Transverse colon (tissue), 3 donors: ENCODE measurements around the gene MPP4.

Experiments used
- POLR2A ChIP-seq: fragments of 450-650 bp; IDR thresholded peaks from one replicate; pipeline ENCODE4 v1.6.1; 2016; ENCODE audit warnings: antibody characterized with exemption, mild to moderate bottlenecking, moderate library complexity
- TF ChIP-seq, protein P1 (sequence below), 5 experiments: fragments of 200-600 bp in 3 of 5; fragments of 450-650 bp in 2 of 5; sonication (generic) in 3 of 5; IDR thresholded peaks; 1 replicate in 2 of 5; 2 replicates in 3 of 5; pipeline ENCODE4 v1.5.1; 2016 to 2017; ENCODE audit warnings: antibody characterized with exemption in 5 of 5, inconsistent platforms in 3 of 5, mild to moderate bottlenecking in 2 of 5, moderate library complexity in 1 of 5

DNA sequence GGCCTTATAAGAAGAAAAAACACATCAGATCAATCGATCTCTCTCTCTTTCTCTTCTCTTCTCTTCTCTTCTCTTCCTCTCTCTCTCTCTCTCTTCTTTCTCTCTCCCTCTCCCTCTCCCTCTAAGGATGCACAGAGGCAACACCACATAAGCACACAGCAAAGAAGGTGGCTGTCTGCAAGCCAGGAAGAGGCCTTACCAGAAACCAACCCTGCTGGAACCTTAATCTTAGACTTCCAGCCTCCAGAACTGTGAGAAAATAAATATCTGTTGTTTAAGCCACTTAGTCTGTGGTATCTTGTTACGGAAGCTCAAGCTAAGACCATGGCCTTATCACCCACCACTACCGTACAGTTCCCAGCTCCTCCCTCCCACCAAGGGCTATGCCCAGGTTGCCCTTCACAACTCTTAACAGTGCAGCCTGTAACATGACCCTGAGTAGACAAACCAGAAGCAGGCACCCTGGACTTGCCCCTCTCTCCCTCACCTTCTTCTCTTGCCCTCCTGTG, 30.0 kb downstream of the MPP4 start:
- TF ChIP-seq, protein P1, sequence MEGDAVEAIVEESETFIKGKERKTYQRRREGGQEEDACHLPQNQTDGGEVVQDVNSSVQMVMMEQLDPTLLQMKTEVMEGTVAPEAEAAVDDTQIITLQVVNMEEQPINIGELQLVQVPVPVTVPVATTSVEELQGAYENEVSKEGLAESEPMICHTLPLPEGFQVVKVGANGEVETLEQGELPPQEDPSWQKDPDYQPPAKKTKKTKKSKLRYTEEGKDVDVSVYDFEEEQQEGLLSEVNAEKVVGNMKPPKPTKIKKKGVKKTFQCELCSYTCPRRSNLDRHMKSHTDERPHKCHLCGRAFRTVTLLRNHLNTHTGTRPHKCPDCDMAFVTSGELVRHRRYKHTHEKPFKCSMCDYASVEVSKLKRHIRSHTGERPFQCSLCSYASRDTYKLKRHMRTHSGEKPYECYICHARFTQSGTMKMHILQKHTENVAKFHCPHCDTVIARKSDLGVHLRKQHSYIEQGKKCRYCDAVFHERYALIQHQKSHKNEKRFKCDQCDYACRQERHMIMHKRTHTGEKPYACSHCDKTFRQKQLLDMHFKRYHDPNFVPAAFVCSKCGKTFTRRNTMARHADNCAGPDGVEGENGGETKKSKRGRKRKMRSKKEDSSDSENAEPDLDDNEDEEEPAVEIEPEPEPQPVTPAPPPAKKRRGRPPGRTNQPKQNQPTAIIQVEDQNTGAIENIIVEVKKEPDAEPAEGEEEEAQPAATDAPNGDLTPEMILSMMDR (IDR thresholded peaks at IDR 0.05): no peak
- TF ChIP-seq POLR2A: no peak
